Kidney epithelial cell (primary cell): ENCODE results near the gene TMEM135. TPM values are rescaled to one million over a fixed set of nuclear protein-coding genes. Genes with fewer than 3 reads are reported as not detected.

Experiments used
- DNase-seq: peaks from one replicate; pipeline ENCODE4 v3.0.0-alpha.2; 2010; ENCODE audit warnings: low read depth
- H3K27me3 ChIP-seq: 2 replicates; pipeline ENCODE4 v1.6.0; 2011; ENCODE audit warnings: low read length; ENCODE audit not compliant: control insufficient read depth, insufficient read depth
- H3K36me3 ChIP-seq: 2 replicates; pipeline ENCODE4 v1.5.1; 2011; ENCODE audit warnings: low read length; ENCODE audit not compliant: control insufficient read depth, insufficient read depth
- H3K4me3 ChIP-seq: 2 replicates; pipeline ENCODE4 v1.5.1; 2011; ENCODE audit warnings: low read depth, mild to moderate bottlenecking, control low read depth, low read length
- CTCF ChIP-seq: IDR thresholded peaks from 2 replicates; pipeline ENCODE4 v1.5.1; 2011; ENCODE audit warnings: mild to moderate bottlenecking, moderate library complexity, low read length, control low read depth, inconsistent platforms; ENCODE audit not compliant: insufficient read depth, poor library complexity, severe bottlenecking
- total RNA-seq: library from RNA; depleted of rRNA; stranded (reverse); fragments of >200 nt; gene quantifications from 2 replicates; pipeline ENCODE4 v1.2.3, GENCODE V29; 2015

The TMEM135 gene
- total RNA-seq, 1 donor from 2014 or later: 14.5 TPM

DNA sequence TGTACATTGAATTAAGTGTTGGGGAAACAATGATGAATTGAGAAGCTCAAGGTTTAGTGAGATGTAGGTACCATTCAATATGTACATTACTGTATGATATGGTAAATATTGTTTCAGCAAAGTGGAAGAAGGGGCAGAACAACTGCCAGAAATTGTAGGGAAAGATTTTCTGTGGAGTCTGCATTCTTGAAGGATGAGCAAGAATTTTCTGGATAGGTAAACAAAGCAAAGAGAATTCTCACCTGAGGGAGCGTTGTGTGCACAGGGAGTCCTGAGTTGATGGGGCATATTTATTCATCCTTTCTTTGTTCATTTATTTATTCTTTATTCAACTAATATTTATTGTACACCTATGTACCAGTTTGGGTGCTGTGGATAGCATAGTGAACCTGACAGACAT lies 83.2 kb downstream of the TMEM135 start:
- no peak for DNase-seq
- Histone ChIP-seq H3K4me3 (no peak overlapping the region), H3K27me3 (no peaks in the 10 kb centered on the region), H3K36me3 (no peaks in the 10 kb centered on the region)
- TF ChIP-seq CTCF: no peak

DNA sequence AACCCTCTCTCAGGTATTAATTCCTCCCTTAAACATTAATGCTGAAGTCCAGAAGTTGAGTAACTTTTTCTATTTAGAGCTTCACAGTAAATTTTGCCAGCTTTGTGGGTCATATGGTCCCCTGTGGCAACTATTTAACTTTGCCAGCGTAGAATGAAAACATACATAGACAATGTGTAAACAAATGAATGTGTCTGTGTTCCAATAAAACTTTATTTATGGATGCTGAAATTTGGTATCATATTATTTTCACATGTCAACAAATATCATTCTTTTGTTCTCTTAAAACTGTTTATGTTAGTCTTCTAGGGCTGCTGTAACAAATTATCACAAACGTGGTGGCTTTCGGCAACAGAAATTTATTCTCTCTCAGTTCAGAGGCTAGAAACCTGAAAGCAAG lies 85.1 kb downstream of the TMEM135 start:
- Histone ChIP-seq H3K36me3 (no peaks in the 10 kb centered on the region), H3K4me3 (no peak overlapping the region)
- no peak for TF ChIP-seq CTCF

DNA sequence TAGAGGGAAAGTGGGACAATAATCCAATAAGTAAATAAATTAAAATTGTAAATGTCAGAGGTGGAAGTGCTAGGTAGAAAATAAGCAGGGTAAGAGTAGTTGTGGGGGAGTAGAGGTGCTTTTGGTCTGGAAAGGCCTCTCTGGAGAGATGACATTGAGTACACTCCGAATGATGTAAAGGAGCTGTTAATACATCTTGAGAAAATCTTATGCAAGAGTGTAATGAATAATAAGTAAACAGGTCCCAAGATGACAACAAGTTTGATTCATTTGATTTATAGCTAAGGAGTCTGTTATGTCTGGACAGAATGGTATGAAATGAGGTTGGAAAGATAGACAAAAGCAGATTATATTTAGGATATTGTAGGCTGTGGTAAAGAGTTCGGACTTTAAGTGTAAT lies 87.5 kb downstream of the TMEM135 start:
- no peak for TF ChIP-seq CTCF
- no peak for DNase-seq
- no peaks in the 10 kb centered on the region for H3K36me3 ChIP-seq
- H3K27me3 ChIP-seq: no peaks in the 10 kb centered on the region
- H3K4me3 ChIP-seq: no peak overlapping the region

More for the DNA sequence above, 85.1 kb downstream of the TMEM135 start:
- no peaks in the 10 kb centered on the region for H3K27me3 ChIP-seq
- DNase-seq: no peak

GRCh38 chr11:87127101-87127500 lies 89.4 kb downstream of the TMEM135 start:
- DNase-seq: no peak
- TF ChIP-seq CTCF: no peak
- H3K27me3 ChIP-seq: no peaks in the 10 kb centered on the region
- no peaks in the 10 kb centered on the region for H3K36me3 ChIP-seq
- H3K4me3 ChIP-seq: no peak overlapping the region

DNA sequence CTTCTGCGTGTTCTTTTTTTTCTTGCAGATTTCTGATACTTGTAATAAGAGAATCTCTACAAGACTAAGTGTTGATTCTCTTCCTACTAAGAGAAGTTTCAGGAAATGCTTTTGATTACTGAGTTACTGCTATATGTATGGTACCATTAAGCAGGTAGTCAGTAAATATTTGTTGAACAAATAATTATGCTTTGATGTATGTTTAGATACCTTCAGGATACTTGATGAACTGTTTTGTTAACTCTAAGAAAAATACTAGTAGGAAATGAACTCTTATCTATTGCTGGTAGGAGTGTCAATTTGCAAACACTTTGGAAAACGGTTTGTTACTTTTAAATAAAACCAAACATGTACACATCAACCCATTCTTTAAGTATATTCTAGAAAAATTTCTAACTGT lies 90.6 kb downstream of the TMEM135 start:
- TF ChIP-seq CTCF: no peak
- Histone ChIP-seq H3K36me3 (no peaks in the 10 kb centered on the region), H3K4me3 (no peak overlapping the region), H3K27me3 (no peaks in the 10 kb centered on the region)
- DNase-seq: no peak

- no peak for TF ChIP-seq CTCF
- DNase-seq: no peak
- no peaks in the 10 kb centered on the region for H3K27me3 ChIP-seq
- no peak overlapping the region for H3K4me3 ChIP-seq
- H3K36me3 ChIP-seq: no peaks in the 10 kb centered on the region
Observed at GRCh38 chr11:87134524-87135106, 96.9 kb downstream of the TMEM135 start.
